ENCODE results near the gene SV2B. TPM values are rescaled to one million over a fixed set of nuclear protein-coding genes. Genes with fewer than 3 reads are reported as not detected.
A peak's percentile ranks its signal among the peaks of the same experiment; 100 is the strongest.

Gene SV2B
- total and polyA plus RNA-seq, 8 donors: 0.06 to 1.7 (median 0.23) TPM; not detected in 3

- TF ChIP-seq CTCF (IDR thresholded peaks at IDR 0.05): no peak
- TF ChIP-seq POLR2AphosphoS5 (IDR thresholded peaks at IDR 0.05): no peak
- TF ChIP-seq EP300 (IDR thresholded peaks at IDR 0.05): no peak
- no peak for TF ChIP-seq POLR2A (IDR thresholded peaks at IDR 0.05)
- H3K27ac ChIP-seq: no peak overlapping the region
- no peak overlapping the region for H3K4me3 ChIP-seq
- H3K9me3 ChIP-seq: no peaks in the 10 kb centered on the region
- DNase-seq: no peak
- peaks cover 0 to 4% (median 0%) of the 10 kb centered on the region in 3 donors for H3K27me3 ChIP-seq
- no peaks in the 10 kb centered on the region for H3K4me1 ChIP-seq
- intact Hi-C loops (cut with DNase I; ENCODE audit: low total_unique reads): no loop called here
- 68 to 80% (median 75%) methylated on average over 5 of the region's 5 CpGs for whole genome bisulfite sequencing, 5 donors
- no peaks in the 10 kb centered on the region for H3K36me3 ChIP-seq
Measured at GRCh38 chr15:91345736-91346135, 245.7 kb downstream of the SV2B start.

- TF ChIP-seq POLR2A (IDR thresholded peaks at IDR 0.05) (no peak), EP300 (IDR thresholded peaks at IDR 0.05) (no peak), CTCF (IDR thresholded peaks at IDR 0.05) (no peak), POLR2AphosphoS5 (IDR thresholded peaks at IDR 0.05) (no peak)
- DNase-seq: no peak
- Histone ChIP-seq H3K27ac (no peak overlapping the region), H3K9me3 (no peaks in the 10 kb centered on the region), H3K4me1 (no peaks in the 10 kb centered on the region), H3K36me3 (no peaks in the 10 kb centered on the region), H3K4me3 (no peak overlapping the region), H3K27me3 (peaks cover 0 to 4% (median 0%) of the 10 kb centered on the region in 3 donors)
- 62 to 85% (median 79%) methylated on average over 2 of the region's 2 CpGs for WGBS, 5 donors
- intact Hi-C loops (cut with DNase I; ENCODE audit: low total_unique reads): no loop called here
Measured at GRCh38 chr15:91346259-91346658, 246.2 kb downstream of the SV2B start.

GRCh38 chr15:91348752-91349500 lies 248.9 kb downstream of the SV2B start:
- peak in 1 of 2 donors; percentile 27 for DNase-seq
- Histone ChIP-seq H3K27ac (no peak overlapping the region), H3K4me1 (no peaks in the 10 kb centered on the region), H3K9me3 (no peaks in the 10 kb centered on the region), H3K27me3 (no peaks in the 10 kb centered on the region), H3K4me3 (no peak overlapping the region), H3K36me3 (no peaks in the 10 kb centered on the region)
- intact Hi-C loops (cut with DNase I; ENCODE audit: low total_unique reads): no loop called here
- WGBS, 5 donors: 54 to 81% (median 68%) methylated on average over 3 of the region's 3 CpGs
- TF ChIP-seq EP300 (IDR thresholded peaks at IDR 0.05): no peak

Other genes with a start within 250 kb of the SV2B start
- gene FURIN, start 231.7 kb upstream of the SV2B start, total RNA-seq: 10 to 100 TPM; 32.7 to 81.1 (median 56.4) TPM
- gene FURIN, start 231.7 kb upstream of the SV2B start, polyA plus RNA-seq: 10 to 100 TPM; 13.7 to 26.3 (median 21.0) TPM
- gene FES, start 215.8 kb upstream of the SV2B start, total RNA-seq: 10 to 100 TPM; 13.8 to 49.1 (median 25.1) TPM
- 10 to 100 TPM in 1 of 3 donors, 1 to 10 TPM in 2; 8.0 to 11.8 (median 8.9) TPM for gene FES, start 215.8 kb upstream of the SV2B start, polyA plus RNA-seq
- gene MAN2A2, start 197.0 kb upstream of the SV2B start, total RNA-seq: 100 to 1,000 TPM in 3 of 5 donors, 10 to 100 TPM in 2; 30.5 to 286 (median 201) TPM
- gene MAN2A2, start 197.0 kb upstream of the SV2B start, polyA plus RNA-seq: 10 to 100 TPM in 2 of 3 donors, 1 to 10 TPM in 1; 2.9 to 16.4 (median 16.0) TPM
- gene HDDC3, start 167.7 kb upstream of the SV2B start, total RNA-seq: 10 to 100 TPM in 3 of 5 donors, not detected in 2; 12.1 to 19.6 (median 12.1) TPM
- 10 to 100 TPM; 18.8 to 22.1 (median 19.8) TPM for gene HDDC3, start 167.7 kb upstream of the SV2B start, polyA plus RNA-seq
- gene UNC45A, start 165.0 kb upstream of the SV2B start, total RNA-seq: 10 to 100 TPM; 28.0 to 63.8 (median 45.0) TPM
- 10 to 100 TPM; 35.7 to 62.7 (median 40.9) TPM for gene UNC45A, start 165.0 kb upstream of the SV2B start, polyA plus RNA-seq
- gene RCCD1, start 145.4 kb upstream of the SV2B start, total RNA-seq: 10 to 100 TPM in 2 of 5 donors, 1 to 10 TPM in 3; 2.2 to 98.5 (median 8.8) TPM
- gene RCCD1, start 145.4 kb upstream of the SV2B start, polyA plus RNA-seq: 10 to 100 TPM in 1 of 3 donors, 1 to 10 TPM in 2; 6.1 to 11.3 (median 6.7) TPM
- gene PRC1, start 105.7 kb upstream of the SV2B start, total RNA-seq: 10 to 100 TPM in 4 of 5 donors, 1 to 10 TPM in 1; 8.2 to 60.7 (median 25.8) TPM
- gene PRC1, start 105.7 kb upstream of the SV2B start, polyA plus RNA-seq: 10 to 100 TPM in 2 of 3 donors, 1 to 10 TPM in 1; 9.0 to 33.5 (median 16.8) TPM
- 10 to 100 TPM in 2 of 5 donors, 1 to 10 TPM in 3; 1.2 to 23.2 (median 7.5) TPM for gene VPS33B, start 77.7 kb upstream of the SV2B start, total RNA-seq
- gene VPS33B, start 77.7 kb upstream of the SV2B start, polyA plus RNA-seq: 10 to 100 TPM; 12.6 to 13.0 (median 12.6) TPM

All from stomach (tissue), 9 donors.